H1 (cell line): ENCODE measurements around the gene CPA1. TPM values are rescaled to one million over a fixed set of nuclear protein-coding genes. Genes with fewer than 3 reads are reported as not detected.

Experiments
- CTCF ChIA-PET: fragments of 300-600 bp; sonication (Branson Sonifier 250); formaldehyde crosslinking; loops from one replicate; lab custom pipeline; 2021; ENCODE audit not compliant: partially characterized antibody; lab: Charles Lee
- POLR2A ChIA-PET: fragments of 300-600 bp; sonication (Branson Sonifier 250); formaldehyde crosslinking; loops from one replicate; lab custom pipeline; 2021; ENCODE audit warnings: inconsistent platforms; ENCODE audit not compliant: partially characterized antibody; lab: Charles Lee
- DNase-seq, 2 experiments: peaks; one replicate each; pipeline versions ENCODE4 v3.0.0 to v3.0.0-alpha.2; 2010 to 2022; ENCODE audit warnings: low spot score in 2 of 2, low read depth in 1 of 2, mixed read lengths in 1 of 2
- FAIRE-seq: peaks from 2 replicates; lab custom pipeline; 2011; peaks lifted over from hg19 to GRCh38; lab: Jason Lieb, UNC
- H2AFZ ChIP-seq: 2 replicates; pipeline ENCODE4 v1.8.1; 2012; ENCODE audit warnings: low read length, inconsistent platforms
- H2AK5ac ChIP-seq: 2 replicates; pipeline ENCODE4 v1.6.1; 2013; ENCODE audit warnings: low read depth, low read length
- H2BK120ac ChIP-seq: replicated peaks from 2 replicates; pipeline ENCODE3; 2013; ENCODE audit warnings: low read depth, low read length, inconsistent platforms
- H2BK12ac ChIP-seq: 2 replicates; pipeline ENCODE4 v1.6.1; 2013; ENCODE audit warnings: low read depth, low read length
- H2BK15ac ChIP-seq: 2 replicates; pipeline ENCODE4 v1.6.1; 2013; ENCODE audit warnings: low read length
- H2BK20ac ChIP-seq: 2 replicates; pipeline ENCODE4 v1.6.1; 2013; ENCODE audit warnings: low read length
- H2BK5ac ChIP-seq: 2 replicates; pipeline ENCODE4 v1.6.1; 2013; ENCODE audit warnings: low read depth, low read length
- H3K14ac ChIP-seq: 2 replicates; pipeline ENCODE4 v1.6.1; 2013; ENCODE audit warnings: inconsistent platforms; ENCODE audit not compliant: insufficient read length
- H3K18ac ChIP-seq: 2 replicates; pipeline ENCODE4 v1.6.1; 2013; ENCODE audit warnings: low read length; ENCODE audit errors: extremely low read depth
- H3K23ac ChIP-seq: 2 replicates; pipeline ENCODE4 v1.6.1; 2013; ENCODE audit warnings: inconsistent platforms; ENCODE audit not compliant: insufficient read length
- H3K23me2 ChIP-seq: 2 replicates; pipeline ENCODE4 v1.6.1; 2013; ENCODE audit warnings: low read depth, low read length
- H3K27ac ChIP-seq: 2 replicates; pipeline ENCODE4 v1.6.1; 2011; ENCODE audit warnings: low read depth, low read length, inconsistent platforms
- H3K27me3 ChIP-seq, 4 experiments: replicated peaks in 1 of 4; 1 replicate in 1 of 4; 2 replicates in 3 of 4; pipeline versions ENCODE4 v1.6.1 to v1.8.1; 2011 to 2013; ENCODE audit warnings: low read length in 3 of 4, mild to moderate bottlenecking in 3 of 4, inconsistent platforms in 2 of 4, mixed read lengths in 2 of 4, moderate library complexity in 1 of 4; ENCODE audit not compliant: control insufficient read depth in 3 of 4, insufficient read depth in 3 of 4; ENCODE audit errors: extremely low read depth in 1 of 4
- H3K36me3 ChIP-seq, 4 experiments: 2 replicates each; pipeline versions ENCODE4 v1.6.1 to v1.8.1; 2011 to 2013; ENCODE audit warnings: mild to moderate bottlenecking in 4 of 4, low read length in 3 of 4, moderate library complexity in 2 of 4, control low read depth in 1 of 4, inconsistent platforms in 1 of 4; ENCODE audit not compliant: insufficient read depth in 4 of 4, control insufficient read depth in 2 of 4
- H3K4ac ChIP-seq: replicated peaks from 2 replicates; pipeline ENCODE3; 2013; ENCODE audit warnings: low read length, low read depth, mixed read lengths, inconsistent platforms; ENCODE audit not compliant: insufficient read length
- H3K4me1 ChIP-seq, 4 experiments: replicated peaks in 1 of 4; 1 replicate in 1 of 4; 2 replicates in 3 of 4; pipeline versions ENCODE4 v1.6.1 to v1.8.1; 2011 to 2013; ENCODE audit warnings: low read length in 3 of 4, inconsistent platforms in 2 of 4, mixed read lengths in 1 of 4; ENCODE audit not compliant: insufficient read depth in 4 of 4, control insufficient read depth in 3 of 4
- H3K4me2 ChIP-seq, 2 experiments: 2 replicates each; pipeline versions ENCODE4 v1.6.1 to v1.8.1; 2011 to 2013; ENCODE audit warnings: low read depth in 2 of 2, low read length in 2 of 2, control low read depth in 1 of 2, inconsistent platforms in 1 of 2, mild to moderate bottlenecking in 1 of 2; ENCODE audit not compliant: insufficient read depth in 1 of 2
- H3K4me3 ChIP-seq, 4 experiments: fragments of 200-600, 300-600 bp in 1 of 4; sonication (generic), shearing (Covaris generic), sonication (Bioruptor Twin) in 1 of 4; 2 replicates each; pipeline versions ENCODE4 v1.5.1 to v1.8.1; 2011 to 2016; ENCODE audit warnings: low read length in 4 of 4, low read depth in 3 of 4, control low read depth in 2 of 4, inconsistent platforms in 2 of 4, mild to moderate bottlenecking in 2 of 4, mixed read lengths in 1 of 4, moderate library complexity in 1 of 4; ENCODE audit not compliant: insufficient read depth in 2 of 4; ENCODE audit errors: extremely low read depth in 1 of 4
- H3K56ac ChIP-seq: replicated peaks from 2 replicates; pipeline ENCODE3; 2013; ENCODE audit warnings: low read depth, mild to moderate bottlenecking, mixed read lengths, low read length, inconsistent platforms; ENCODE audit not compliant: insufficient read length
- H3K79me1 ChIP-seq: 2 replicates; pipeline ENCODE4 v1.6.1; 2013; ENCODE audit warnings: low read depth, low read length, control low read depth
- H3K79me2 ChIP-seq, 2 experiments: 2 replicates each; pipeline versions ENCODE4 v1.6.1 to v1.8.1; 2012 to 2013; ENCODE audit warnings: low read length in 2 of 2, mild to moderate bottlenecking in 2 of 2, inconsistent platforms in 1 of 2; ENCODE audit not compliant: insufficient read depth in 2 of 2, control insufficient read depth in 1 of 2
- H3K9ac ChIP-seq, 4 experiments: replicated peaks in 1 of 4; 1 replicate in 1 of 4; 2 replicates in 3 of 4; pipeline versions ENCODE4 v1.6.1 to v1.8.1; 2011 to 2013; ENCODE audit warnings: low read depth in 3 of 4, low read length in 3 of 4, control low read depth in 2 of 4, mild to moderate bottlenecking in 2 of 4, moderate library complexity in 2 of 4, inconsistent platforms in 1 of 4; ENCODE audit errors: extremely low read depth in 1 of 4
- H3K9me3 ChIP-seq, 2 experiments: 2 replicates each; pipeline versions ENCODE4 v1.6.1 to v1.8.1; 2012 to 2013; ENCODE audit warnings: mild to moderate bottlenecking in 2 of 2, moderate library complexity in 2 of 2, control low read depth in 1 of 2, inconsistent platforms in 1 of 2, low read depth in 1 of 2, low read length in 1 of 2, mixed read lengths in 1 of 2; ENCODE audit not compliant: insufficient read depth in 2 of 2
- H4K20me1 ChIP-seq, 2 experiments: replicated peaks in 1 of 2; 2 replicates each; pipeline versions ENCODE3 to v1.8.1; 2011 to 2013; ENCODE audit warnings: inconsistent platforms in 2 of 2, low read length in 2 of 2, mild to moderate bottlenecking in 1 of 2; ENCODE audit not compliant: insufficient read depth in 2 of 2, control insufficient read depth in 1 of 2
- H4K5ac ChIP-seq: 2 replicates; pipeline ENCODE4 v1.6.1; 2013; ENCODE audit warnings: low read length, low read depth, mixed read lengths, inconsistent platforms; ENCODE audit not compliant: insufficient read length
- H4K8ac ChIP-seq: 2 replicates; pipeline ENCODE4 v1.8.0; 2013; ENCODE audit warnings: mild to moderate bottlenecking, moderate library complexity, low read length, inconsistent platforms; ENCODE audit not compliant: insufficient read depth; ENCODE audit errors: extremely low read depth
- H4K91ac ChIP-seq: replicated peaks from 2 replicates; pipeline ENCODE3; 2013; ENCODE audit warnings: low read length, mixed read lengths, inconsistent platforms; ENCODE audit not compliant: insufficient read length
- BRCA1 ChIP-seq: IDR thresholded peaks from 2 replicates; pipeline ENCODE4 v1.6.1; 2012; ENCODE audit warnings: low read depth, low read length, improper control_type of control experiment
- CREB1 ChIP-seq: IDR thresholded peaks from 2 replicates; pipeline ENCODE4 v1.6.1; 2012; ENCODE audit warnings: inconsistent platforms
- CTBP2 ChIP-seq: IDR thresholded peaks from 2 replicates; pipeline ENCODE4 v1.7.0; 2011; ENCODE audit warnings: borderline replicate concordance, mild to moderate bottlenecking, moderate library complexity, mixed read lengths, low read length; ENCODE audit not compliant: insufficient read depth, insufficient read length
- EP300 ChIP-seq, 2 experiments: IDR thresholded peaks; 1 replicate in 1 of 2; 2 replicates in 1 of 2; pipeline ENCODE4 v1.6.1; 2011 to 2012; ENCODE audit warnings: low read depth in 2 of 2, low read length in 2 of 2, mild to moderate bottlenecking in 2 of 2, borderline replicate concordance in 1 of 2, inconsistent platforms in 1 of 2, moderate library complexity in 1 of 2
- HDAC2 ChIP-seq, 2 experiments: fragments of 300-600 bp in 1 of 2; sonication (generic) in 1 of 2; IDR thresholded peaks; 2 replicates each; pipeline ENCODE4 v1.6.1; 2011 to 2012; ENCODE audit warnings: low read depth in 2 of 2, low read length in 2 of 2, mild to moderate bottlenecking in 2 of 2, moderate library complexity in 2 of 2, borderline replicate concordance in 1 of 2, inconsistent platforms in 1 of 2
- MAX ChIP-seq: IDR thresholded peaks from 2 replicates; pipeline ENCODE4 v1.6.1; 2012; ENCODE audit warnings: inconsistent platforms
- NANOG ChIP-seq: IDR thresholded peaks from 2 replicates; pipeline ENCODE4 v1.6.1; 2011; ENCODE audit warnings: low read length, low read depth, mild to moderate bottlenecking, inconsistent platforms; ENCODE audit not compliant: insufficient read depth, poor library complexity, severe bottlenecking
- SIX5 ChIP-seq: IDR thresholded peaks from 2 replicates; pipeline ENCODE4 v1.6.1; 2011; ENCODE audit warnings: mild to moderate bottlenecking, low read depth, low read length
- SRF ChIP-seq: IDR thresholded peaks from 2 replicates; pipeline ENCODE4 v1.6.1; 2011; ENCODE audit warnings: mild to moderate bottlenecking, low read depth, low read length, moderate library complexity
- YY1 ChIP-seq: IDR thresholded peaks from 2 replicates; pipeline ENCODE4 v1.6.1; 2011; ENCODE audit warnings: low read depth, mild to moderate bottlenecking, low read length
- ZNF274 ChIP-seq: IDR thresholded peaks from 2 replicates; pipeline ENCODE4 v1.7.0; 2012; ENCODE audit warnings: low read length, borderline replicate concordance; ENCODE audit errors: extremely low read depth
- WGBS, 2 experiments: shearing (Covaris generic) in 1 of 2; methylation state at CpG; one replicate each; pipeline versions ENCODE4 v1.1.6 to v1.1.7; 2013 to 2015; ENCODE audit warnings: low lambda C conversion rate in 2 of 2, mixed read lengths in 2 of 2, inconsistent platforms in 1 of 2, low coverage in 1 of 2, missing lambda C conversion rate in 1 of 2; ENCODE audit not compliant: insufficient replicate concordance in 2 of 2, insufficient coverage in 1 of 2, insufficient read length in 1 of 2; ENCODE audit errors: extremely low coverage in 1 of 2, missing lambda C conversion rate in 1 of 2; 5-methylcytosine and 5-hydroxymethylcytosine counted together
- polyA plus RNA-seq, 7 experiments: library from polyadenylated mRNA; depleted of rRNA in 3 of 7; stranded (reverse) in 5 of 7; unstranded in 2 of 7; fragments of >200 nt in 5 of 7; fragments of 200-250 nt in 2 of 7; gene quantifications; 1 replicate in 5 of 7; 2 replicates in 1 of 7; 4 replicates in 1 of 7; pipeline versions ENCODE4 v1.2.1 to v1.2.3, GENCODE V29; 2011 to 2013; ENCODE audit warnings: missing spikeins in 2 of 7, mixed read lengths in 2 of 7
- total RNA-seq: library from RNA; stranded (reverse); fragmentation: NEBNext Ultra II Directional; extraction: Animal tissue kit (Norgen Biotek cat#: 25700); gene quantifications from 2 replicates; pipeline ENCODE4 v1.2.1, GENCODE V29; 2021

CPA1 gene
- total and polyA plus RNA-seq, 2 of the 8 experiments (the other 6 are each of a cell fraction or from before 2014, with no cell fraction given): not detected

GRCh38 chr7:130363026-130363847, 17.1 kb upstream of the CPA1 start:
- H3K4me3 ChIP-seq: no peak overlapping the region
- H2BK12ac ChIP-seq: no peak overlapping the region
- peak overlapping the region; percentile 69 for H3K4ac ChIP-seq
- no peak overlapping the region for H3K14ac ChIP-seq
- H3K23ac ChIP-seq: no peak overlapping the region
- no peak overlapping the region for H2BK5ac ChIP-seq
- no peaks in the 10 kb centered on the region for H3K23me2 ChIP-seq
- FAIRE-seq (no peak), DNase-seq (no peak)
- no peak overlapping the region for H4K5ac ChIP-seq
- no peak overlapping the region for H3K9ac ChIP-seq
- 87% methylated on average over 8 of the region's 8 CpGs; no CpG with 5 or more reads in 1 of the 2 experiments for WGBS, 2 experiments
- no peak overlapping the region for H2AFZ ChIP-seq
- H2BK15ac ChIP-seq: 0 out of 2 replicates have a peak overlapping the region, but pooled peaks have one; percentile 81
- H3K18ac ChIP-seq: no peak overlapping the region
- H3K79me2 ChIP-seq: no peaks in the 10 kb centered on the region
- ChIA-PET CTCF (interaction anchor here (0.7 to 11.6 kb wide), 2 partner anchors 16 to 400 kb away, joined by 3 to 59 read pairs; partner anchors contain the start of gene CPA1), POLR2A (interaction anchor here (1.0 to 1.6 kb wide), 2 partner anchors 9 to 18 kb away, joined by 3 to 4 read pairs; no protein-coding TSS in a partner anchor)
- H4K91ac ChIP-seq: no peak overlapping the region
- H3K4me1 ChIP-seq: peaks cover 0 to 6% (median 0%) of the 10 kb centered on the region in 4 experiments; a peak in 1 of 7 replicates
- H4K20me1 ChIP-seq: no peaks in the 10 kb centered on the region
- no peak overlapping the region for H3K56ac ChIP-seq
- H3K79me1 ChIP-seq: no peaks in the 10 kb centered on the region
- H2BK20ac ChIP-seq: no peak overlapping the region
- no peak overlapping the region for H4K8ac ChIP-seq
- H2AK5ac ChIP-seq: no peak overlapping the region
- H3K27ac ChIP-seq: no peak overlapping the region
- no peaks in the 10 kb centered on the region; a peak in 1 of 7 replicates for H3K27me3 ChIP-seq
- H3K9me3 ChIP-seq: 0 out of 4 replicates have a peak, but pooled peaks cover 0 to 6% of the 10 kb centered on the region in 2 experiments
- no peak overlapping the region for H3K4me2 ChIP-seq
- H3K36me3 ChIP-seq: no peaks in the 10 kb centered on the region
- H2BK120ac ChIP-seq: no peak overlapping the region
- no peak for TF ChIP-seq MAX
- TF ChIP-seq CTBP2: no peak
- TF ChIP-seq EP300 (IDR thresholded peaks at IDR 0.05; ENCODE audit: borderline replicate concordance in 1 of 2, low read depth in 2 of 2, low read length in 2 of 2): no peak
- no peak for TF ChIP-seq YY1
- TF ChIP-seq SIX5: no peak
- TF ChIP-seq NANOG: no peak
- no peak for TF ChIP-seq SRF
- TF ChIP-seq ZNF274: no peak
- TF ChIP-seq HDAC2 (IDR thresholded peaks at IDR 0.05; ENCODE audit: borderline replicate concordance in 1 of 2, low read depth in 2 of 2, low read length in 2 of 2): no peak
- TF ChIP-seq CREB1: no peak
- TF ChIP-seq BRCA1: no peak
